ENCODE data around the gene CALCB. TPM values are rescaled to one million over a fixed set of nuclear protein-coding genes. Genes with fewer than 3 reads are reported as not detected.

The CALCB gene
- total RNA-seq, 1 experiment from 2014 or later, result 22.3 TPM

- Histone ChIP-seq H3K4me3 (ENCODE audit: low read depth, low read length, poor library complexity, severe bottlenecking) (no peak overlapping the region), H3K9me3 (ENCODE audit: low read depth, low read length, poor library complexity, severe bottlenecking) (no peaks in the 10 kb centered on the region), H3K36me3 (ENCODE audit: insufficient read depth, low read length, poor library complexity, severe bottlenecking) (no peaks in the 10 kb centered on the region), H3K27ac (ENCODE audit: low read depth, low read length, poor library complexity, severe bottlenecking) (no peak overlapping the region), H3K27me3 (replicated peaks; ENCODE audit: insufficient read depth, low read depth, low read length, poor library complexity) (no peaks in the 10 kb centered on the region), H3K4me1 (ENCODE audit: insufficient read depth, low read length, poor library complexity, severe bottlenecking) (no peaks in the 10 kb centered on the region)
- peak; percentile 72 for DNase-seq (ENCODE audit: low spot score)
- intact Hi-C loops (cut with micrococcal nuclease; ENCODE audit: unreplicated experiment), result loop anchor here (1.0 kb wide), 1 partner anchor 107 kb away; no protein-coding TSS in a partner anchor
- BruUV-seq (replicated peaks), result no TSS peak
- POLR2A ChIA-PET (ENCODE audit: low non-redundant PET), result no interaction called here
- CTCF ChIA-PET, result interaction anchor here (0.5 to 1.6 kb wide), 7 partner anchors 16 to 193 kb away, joined by 3 to 6 read pairs (median 3); no protein-coding TSS in a partner anchor
- peak; percentile 82 for TF ChIP-seq CTCF (conservative IDR thresholded peaks at IDR 0.05; ENCODE audit: low read depth, low read length)
- no peak for TF ChIP-seq EZH2 (IDR thresholded peaks at IDR 0.05; ENCODE audit: borderline replicate concordance, low read depth, low read length, poor library complexity, severe bottlenecking)
Measured at GRCh38 chr11:15101072-15101709, 27.8 kb downstream of the CALCB start.

DNA sequence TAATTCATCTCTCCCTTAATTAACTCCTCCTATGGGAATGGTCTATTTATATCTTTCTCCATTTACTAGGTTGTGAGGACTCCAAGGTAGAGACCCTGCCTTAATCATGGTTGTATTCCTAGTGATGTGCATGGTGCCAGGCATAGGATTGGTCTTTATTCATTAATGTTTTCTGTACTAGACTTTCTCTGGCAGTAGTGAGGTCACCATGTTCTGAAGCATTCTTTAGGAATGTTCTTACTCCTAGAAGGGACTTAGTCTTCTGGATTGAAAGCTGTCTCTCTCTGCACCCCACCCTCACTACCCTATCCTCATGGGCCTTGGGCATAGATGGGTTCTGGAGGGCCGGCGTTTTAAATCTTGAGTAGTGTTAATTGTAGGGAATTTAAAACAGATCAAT lies 30.8 kb downstream of the CALCB start:
- BruUV-seq (replicated peaks), result no TSS peak
- CTCF ChIA-PET, result no interaction called here
- DNase-seq (ENCODE audit: low spot score), result no peak
- intact Hi-C loops (cut with micrococcal nuclease; ENCODE audit: unreplicated experiment), result no loop called here
- Histone ChIP-seq H3K27ac (ENCODE audit: low read depth, low read length, poor library complexity, severe bottlenecking) (no peak overlapping the region), H3K36me3 (ENCODE audit: insufficient read depth, low read length, poor library complexity, severe bottlenecking) (no peaks in the 10 kb centered on the region), H3K4me3 (ENCODE audit: low read depth, low read length, poor library complexity, severe bottlenecking) (no peak overlapping the region), H3K4me1 (ENCODE audit: insufficient read depth, low read length, poor library complexity, severe bottlenecking) (no peaks in the 10 kb centered on the region), H3K9me3 (ENCODE audit: low read depth, low read length, poor library complexity, severe bottlenecking) (no peaks in the 10 kb centered on the region), H3K27me3 (replicated peaks; ENCODE audit: insufficient read depth, low read depth, low read length, poor library complexity) (no peaks in the 10 kb centered on the region)
- TF ChIP-seq CTCF (conservative IDR thresholded peaks at IDR 0.05; ENCODE audit: low read depth, low read length) (no peak), EZH2 (IDR thresholded peaks at IDR 0.05; ENCODE audit: borderline replicate concordance, low read depth, low read length, poor library complexity, severe bottlenecking) (no peak)
- POLR2A ChIA-PET (ENCODE audit: low non-redundant PET), result interaction anchor here (0.7 kb wide), 1 partner anchor 69 kb away, joined by 4 read pairs; no protein-coding TSS in a partner anchor

DNA sequence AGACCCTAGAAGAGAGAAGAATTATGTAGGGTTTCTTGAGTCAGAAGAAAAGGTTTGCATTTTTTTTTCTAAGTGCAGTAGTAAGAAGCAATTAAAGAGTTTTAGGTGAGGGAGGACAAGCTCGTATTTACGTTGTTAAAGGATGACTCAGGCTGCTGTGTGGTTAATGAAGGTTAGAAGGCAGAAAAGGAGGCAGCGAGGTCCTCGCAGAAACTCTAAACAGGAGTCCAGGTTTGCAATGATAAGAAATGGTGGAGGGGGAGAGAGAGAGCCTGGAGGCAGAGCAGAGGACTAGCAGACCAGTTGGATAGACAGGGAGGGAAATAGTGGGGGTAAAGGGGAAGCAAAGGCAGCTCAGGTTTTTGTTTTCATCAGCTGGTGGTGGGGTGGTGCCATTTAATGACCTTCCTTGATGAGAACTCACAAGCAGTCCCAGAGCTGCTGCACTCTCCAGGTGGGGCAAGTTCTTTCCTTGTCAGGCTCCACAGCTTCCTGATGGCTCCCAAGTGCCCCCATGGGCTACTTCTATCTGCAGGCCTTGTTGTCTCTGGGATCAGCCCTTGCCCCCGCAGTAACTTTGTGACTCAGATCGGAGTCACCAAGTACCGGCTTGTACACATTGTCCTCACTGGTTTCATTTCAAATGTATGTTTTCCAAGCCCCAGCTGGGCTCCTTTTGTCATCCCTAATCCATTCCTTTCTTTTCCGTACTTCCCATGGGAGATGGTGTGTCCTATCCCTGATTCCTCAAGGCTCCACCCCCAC lies 33.0 kb downstream of the CALCB start:
- ChIA-PET POLR2A (ENCODE audit: low non-redundant PET) (no interaction called here), CTCF (no interaction called here)
- DNase-seq (ENCODE audit: low spot score), result no peak
- intact Hi-C loops (cut with micrococcal nuclease; ENCODE audit: unreplicated experiment), result no loop called here
- Histone ChIP-seq H3K27me3 (replicated peaks; ENCODE audit: insufficient read depth, low read depth, low read length, poor library complexity) (no peaks in the 10 kb centered on the region), H3K4me1 (ENCODE audit: insufficient read depth, low read length, poor library complexity, severe bottlenecking) (no peaks in the 10 kb centered on the region), H3K9me3 (ENCODE audit: low read depth, low read length, poor library complexity, severe bottlenecking) (no peaks in the 10 kb centered on the region), H3K4me3 (ENCODE audit: low read depth, low read length, poor library complexity, severe bottlenecking) (no peak overlapping the region), H3K27ac (ENCODE audit: low read depth, low read length, poor library complexity, severe bottlenecking) (no peak overlapping the region), H3K36me3 (ENCODE audit: insufficient read depth, low read length, poor library complexity, severe bottlenecking) (no peaks in the 10 kb centered on the region)
- TF ChIP-seq EZH2 (IDR thresholded peaks at IDR 0.05; ENCODE audit: borderline replicate concordance, low read depth, low read length, poor library complexity, severe bottlenecking), result no peak
- no peak for TF ChIP-seq CTCF (conservative IDR thresholded peaks at IDR 0.05; ENCODE audit: low read depth, low read length)
- no TSS peak for BruUV-seq (replicated peaks)
